ELR (cell line): Measurements from ENCODE around the gene SRI.
"Not testable (repeated sequence)": the region's sequence is repeated elsewhere in the genome, so short reads cannot be mapped to it uniquely, and the experiment has no call there.

Source experiments
- DNase-seq: peaks from one replicate; pipeline ENCODE4 v3.0.0-alpha.2; 2015; ENCODE audit warnings: low read depth

The SRI gene

GRCh38 chr7:88219781-88220747 lies at the start of gene SRI:
Gene SRI (minus strand): TSS chr7:88220038. CDS start chr7:88220026, 12 bp downstream.
- peak; percentile 85 for DNase-seq

- no peak for DNase-seq
Measured at GRCh38 chr7:88269586-88269985, 49.7 kb upstream of the SRI start.

GRCh38 chr7:88268858-88269257 lies 49.0 kb upstream of the SRI start:
- no peak for DNase-seq

GRCh38 chr7:88268051-88268450 lies 48.2 kb upstream of the SRI start:
- DNase-seq: no peak

- DNase-seq: no peak
Measured at GRCh38 chr7:88267421-88267820, 47.6 kb upstream of the SRI start.

GRCh38 chr7:88264987-88265386 lies 45.1 kb upstream of the SRI start:
- DNase-seq: not testable (repeated sequence)

- no peak for DNase-seq
Measured at GRCh38 chr7:88262562-88262961, 42.7 kb upstream of the SRI start.

- no peak for DNase-seq
Measured at GRCh38 chr7:88260719-88261118, 40.9 kb upstream of the SRI start.

- no peak for DNase-seq
Measured at GRCh38 chr7:88259656-88260380, 40.0 kb upstream of the SRI start.

- DNase-seq: not testable (repeated sequence)
Measured at GRCh38 chr7:88258296-88258695, 38.5 kb upstream of the SRI start.

GRCh38 chr7:88256906-88257305 lies 37.1 kb upstream of the SRI start:
- no peak for DNase-seq

- peak; percentile 49 for DNase-seq
Measured at GRCh38 chr7:88254721-88255424, 35.0 kb upstream of the SRI start.

- DNase-seq: no peak
Measured at GRCh38 chr7:88253640-88254039, 33.8 kb upstream of the SRI start.

- DNase-seq: no peak
Measured at GRCh38 chr7:88244258-88244657, 24.4 kb upstream of the SRI start.

- DNase-seq: peak; percentile 39
Measured at GRCh38 chr7:88243345-88243909, 23.6 kb upstream of the SRI start.

- DNase-seq: no peak
Measured at GRCh38 chr7:88239852-88240251, 20.0 kb upstream of the SRI start.

GRCh38 chr7:88233828-88234227 lies 14.0 kb upstream of the SRI start:
- no peak for DNase-seq

GRCh38 chr7:88230646-88231045 lies 10.8 kb upstream of the SRI start:
- no peak for DNase-seq

- no peak for DNase-seq
Measured at GRCh38 chr7:88229302-88229995, 9.6 kb upstream of the SRI start.

- peak; percentile 89 for DNase-seq
Measured at GRCh38 chr7:88226886-88227516, 7.2 kb upstream of the SRI start.

GRCh38 chr7:88226201-88226600 lies 6.4 kb upstream of the SRI start:
- DNase-seq: no peak
